H1 (cell line): ENCODE results near the gene MAP3K10. TPM values are rescaled to one million over a fixed set of nuclear protein-coding genes. Genes with fewer than 3 reads are reported as not detected.

ENCODE experiments used
- CTCF ChIA-PET: fragments of 300-600 bp; sonication (Branson Sonifier 250); formaldehyde crosslinking; loops from one replicate; lab custom pipeline; 2021; ENCODE audit not compliant: partially characterized antibody; lab: Charles Lee
- POLR2A ChIA-PET: fragments of 300-600 bp; sonication (Branson Sonifier 250); formaldehyde crosslinking; loops from one replicate; lab custom pipeline; 2021; ENCODE audit warnings: inconsistent platforms; ENCODE audit not compliant: partially characterized antibody; lab: Charles Lee
- DNase-seq, 2 experiments: peaks; one replicate each; pipeline versions ENCODE4 v3.0.0 to v3.0.0-alpha.2; 2010 to 2022; ENCODE audit warnings: low spot score in 2 of 2, low read depth in 1 of 2, mixed read lengths in 1 of 2
- FAIRE-seq: peaks from 2 replicates; lab custom pipeline; 2011; peaks lifted over from hg19 to GRCh38; lab: Jason Lieb, UNC
- H2AFZ ChIP-seq: 2 replicates; pipeline ENCODE4 v1.8.1; 2012; ENCODE audit warnings: low read length, inconsistent platforms
- H2AK5ac ChIP-seq: 2 replicates; pipeline ENCODE4 v1.6.1; 2013; ENCODE audit warnings: low read depth, low read length
- H2BK120ac ChIP-seq: replicated peaks from 2 replicates; pipeline ENCODE3; 2013; ENCODE audit warnings: low read depth, low read length, inconsistent platforms
- H2BK12ac ChIP-seq: 2 replicates; pipeline ENCODE4 v1.6.1; 2013; ENCODE audit warnings: low read depth, low read length
- H2BK15ac ChIP-seq: 2 replicates; pipeline ENCODE4 v1.6.1; 2013; ENCODE audit warnings: low read length
- H2BK20ac ChIP-seq: 2 replicates; pipeline ENCODE4 v1.6.1; 2013; ENCODE audit warnings: low read length
- H2BK5ac ChIP-seq: 2 replicates; pipeline ENCODE4 v1.6.1; 2013; ENCODE audit warnings: low read depth, low read length
- H3K14ac ChIP-seq: 2 replicates; pipeline ENCODE4 v1.6.1; 2013; ENCODE audit warnings: inconsistent platforms; ENCODE audit not compliant: insufficient read length
- H3K18ac ChIP-seq: 2 replicates; pipeline ENCODE4 v1.6.1; 2013; ENCODE audit warnings: low read length; ENCODE audit errors: extremely low read depth
- H3K23ac ChIP-seq: 2 replicates; pipeline ENCODE4 v1.6.1; 2013; ENCODE audit warnings: inconsistent platforms; ENCODE audit not compliant: insufficient read length
- H3K23me2 ChIP-seq: 2 replicates; pipeline ENCODE4 v1.6.1; 2013; ENCODE audit warnings: low read depth, low read length
- H3K27ac ChIP-seq: 2 replicates; pipeline ENCODE4 v1.6.1; 2011; ENCODE audit warnings: low read depth, low read length, inconsistent platforms
- H3K27me3 ChIP-seq, 4 experiments: replicated peaks in 1 of 4; 1 replicate in 1 of 4; 2 replicates in 3 of 4; pipeline versions ENCODE4 v1.6.1 to v1.8.1; 2011 to 2013; ENCODE audit warnings: low read length in 3 of 4, mild to moderate bottlenecking in 3 of 4, inconsistent platforms in 2 of 4, mixed read lengths in 2 of 4, moderate library complexity in 1 of 4; ENCODE audit not compliant: control insufficient read depth in 3 of 4, insufficient read depth in 3 of 4; ENCODE audit errors: extremely low read depth in 1 of 4
- H3K36me3 ChIP-seq, 4 experiments: 2 replicates each; pipeline versions ENCODE4 v1.6.1 to v1.8.1; 2011 to 2013; ENCODE audit warnings: mild to moderate bottlenecking in 4 of 4, low read length in 3 of 4, moderate library complexity in 2 of 4, control low read depth in 1 of 4, inconsistent platforms in 1 of 4; ENCODE audit not compliant: insufficient read depth in 4 of 4, control insufficient read depth in 2 of 4
- H3K4ac ChIP-seq: replicated peaks from 2 replicates; pipeline ENCODE3; 2013; ENCODE audit warnings: low read length, low read depth, mixed read lengths, inconsistent platforms; ENCODE audit not compliant: insufficient read length
- H3K4me1 ChIP-seq, 4 experiments: replicated peaks in 1 of 4; 1 replicate in 1 of 4; 2 replicates in 3 of 4; pipeline versions ENCODE4 v1.6.1 to v1.8.1; 2011 to 2013; ENCODE audit warnings: low read length in 3 of 4, inconsistent platforms in 2 of 4, mixed read lengths in 1 of 4; ENCODE audit not compliant: insufficient read depth in 4 of 4, control insufficient read depth in 3 of 4
- H3K4me2 ChIP-seq, 2 experiments: 2 replicates each; pipeline versions ENCODE4 v1.6.1 to v1.8.1; 2011 to 2013; ENCODE audit warnings: low read depth in 2 of 2, low read length in 2 of 2, control low read depth in 1 of 2, inconsistent platforms in 1 of 2, mild to moderate bottlenecking in 1 of 2; ENCODE audit not compliant: insufficient read depth in 1 of 2
- H3K4me3 ChIP-seq, 4 experiments: fragments of 200-600, 300-600 bp in 1 of 4; sonication (generic), shearing (Covaris generic), sonication (Bioruptor Twin) in 1 of 4; 2 replicates each; pipeline versions ENCODE4 v1.5.1 to v1.8.1; 2011 to 2016; ENCODE audit warnings: low read length in 4 of 4, low read depth in 3 of 4, control low read depth in 2 of 4, inconsistent platforms in 2 of 4, mild to moderate bottlenecking in 2 of 4, mixed read lengths in 1 of 4, moderate library complexity in 1 of 4; ENCODE audit not compliant: insufficient read depth in 2 of 4; ENCODE audit errors: extremely low read depth in 1 of 4
- H3K56ac ChIP-seq: replicated peaks from 2 replicates; pipeline ENCODE3; 2013; ENCODE audit warnings: low read depth, mild to moderate bottlenecking, mixed read lengths, low read length, inconsistent platforms; ENCODE audit not compliant: insufficient read length
- H3K79me1 ChIP-seq: 2 replicates; pipeline ENCODE4 v1.6.1; 2013; ENCODE audit warnings: low read depth, low read length, control low read depth
- H3K79me2 ChIP-seq, 2 experiments: 2 replicates each; pipeline versions ENCODE4 v1.6.1 to v1.8.1; 2012 to 2013; ENCODE audit warnings: low read length in 2 of 2, mild to moderate bottlenecking in 2 of 2, inconsistent platforms in 1 of 2; ENCODE audit not compliant: insufficient read depth in 2 of 2, control insufficient read depth in 1 of 2
- H3K9ac ChIP-seq, 4 experiments: replicated peaks in 1 of 4; 1 replicate in 1 of 4; 2 replicates in 3 of 4; pipeline versions ENCODE4 v1.6.1 to v1.8.1; 2011 to 2013; ENCODE audit warnings: low read depth in 3 of 4, low read length in 3 of 4, control low read depth in 2 of 4, mild to moderate bottlenecking in 2 of 4, moderate library complexity in 2 of 4, inconsistent platforms in 1 of 4; ENCODE audit errors: extremely low read depth in 1 of 4
- H3K9me3 ChIP-seq, 2 experiments: 2 replicates each; pipeline versions ENCODE4 v1.6.1 to v1.8.1; 2012 to 2013; ENCODE audit warnings: mild to moderate bottlenecking in 2 of 2, moderate library complexity in 2 of 2, control low read depth in 1 of 2, inconsistent platforms in 1 of 2, low read depth in 1 of 2, low read length in 1 of 2, mixed read lengths in 1 of 2; ENCODE audit not compliant: insufficient read depth in 2 of 2
- H4K20me1 ChIP-seq, 2 experiments: replicated peaks in 1 of 2; 2 replicates each; pipeline versions ENCODE3 to v1.8.1; 2011 to 2013; ENCODE audit warnings: inconsistent platforms in 2 of 2, low read length in 2 of 2, mild to moderate bottlenecking in 1 of 2; ENCODE audit not compliant: insufficient read depth in 2 of 2, control insufficient read depth in 1 of 2
- H4K5ac ChIP-seq: 2 replicates; pipeline ENCODE4 v1.6.1; 2013; ENCODE audit warnings: low read length, low read depth, mixed read lengths, inconsistent platforms; ENCODE audit not compliant: insufficient read length
- H4K8ac ChIP-seq: 2 replicates; pipeline ENCODE4 v1.8.0; 2013; ENCODE audit warnings: mild to moderate bottlenecking, moderate library complexity, low read length, inconsistent platforms; ENCODE audit not compliant: insufficient read depth; ENCODE audit errors: extremely low read depth
- H4K91ac ChIP-seq: replicated peaks from 2 replicates; pipeline ENCODE3; 2013; ENCODE audit warnings: low read length, mixed read lengths, inconsistent platforms; ENCODE audit not compliant: insufficient read length
- ATF2 ChIP-seq: IDR thresholded peaks from 2 replicates; pipeline ENCODE4 v1.6.1; 2012; ENCODE audit warnings: low read length, inconsistent platforms
- KDM4A ChIP-seq: IDR thresholded peaks from one replicate; pipeline ENCODE4 v1.7.1; 2012; ENCODE audit warnings: low read depth, mild to moderate bottlenecking, moderate library complexity, low read length, inconsistent platforms; ENCODE audit not compliant: severe bottlenecking
- NANOG ChIP-seq: IDR thresholded peaks from 2 replicates; pipeline ENCODE4 v1.6.1; 2011; ENCODE audit warnings: low read length, low read depth, mild to moderate bottlenecking, inconsistent platforms; ENCODE audit not compliant: insufficient read depth, poor library complexity, severe bottlenecking
- POLR2AphosphoS5 ChIP-seq: IDR thresholded peaks from 2 replicates; pipeline ENCODE4 v1.6.1; 2011; ENCODE audit warnings: low read depth, low read length
- RAD21 ChIP-seq, 2 experiments: IDR thresholded peaks in 1 of 2; conservative IDR thresholded peaks in 1 of 2; 2 replicates each; pipeline ENCODE4 v1.6.1; 2011; ENCODE audit warnings: low read depth in 2 of 2, low read length in 2 of 2, improper control_type of control experiment in 1 of 2, inconsistent platforms in 1 of 2, mild to moderate bottlenecking in 1 of 2, moderate library complexity in 1 of 2
- SIN3A ChIP-seq, 2 experiments: IDR thresholded peaks in 1 of 2; conservative IDR thresholded peaks in 1 of 2; 2 replicates each; pipeline ENCODE4 v1.6.1; 2011 to 2012; ENCODE audit warnings: low read length in 2 of 2, improper control_type of control experiment in 1 of 2, low read depth in 1 of 2, mild to moderate bottlenecking in 1 of 2
- SIX5 ChIP-seq: IDR thresholded peaks from 2 replicates; pipeline ENCODE4 v1.6.1; 2011; ENCODE audit warnings: mild to moderate bottlenecking, low read depth, low read length
- TAF7 ChIP-seq: optimal IDR thresholded peaks from 2 replicates; pipeline ENCODE3; 2011; ENCODE audit warnings: low read depth, mild to moderate bottlenecking, inconsistent platforms, low read length, moderate library complexity, borderline replicate concordance
- WGBS, 2 experiments: shearing (Covaris generic) in 1 of 2; methylation state at CpG; one replicate each; pipeline versions ENCODE4 v1.1.6 to v1.1.7; 2013 to 2015; ENCODE audit warnings: low lambda C conversion rate in 2 of 2, mixed read lengths in 2 of 2, inconsistent platforms in 1 of 2, low coverage in 1 of 2, missing lambda C conversion rate in 1 of 2; ENCODE audit not compliant: insufficient replicate concordance in 2 of 2, insufficient coverage in 1 of 2, insufficient read length in 1 of 2; ENCODE audit errors: extremely low coverage in 1 of 2, missing lambda C conversion rate in 1 of 2; 5-methylcytosine and 5-hydroxymethylcytosine counted together
- polyA plus RNA-seq, 7 experiments: library from polyadenylated mRNA; depleted of rRNA in 3 of 7; stranded (reverse) in 5 of 7; unstranded in 2 of 7; fragments of >200 nt in 5 of 7; fragments of 200-250 nt in 2 of 7; gene quantifications; 1 replicate in 5 of 7; 2 replicates in 1 of 7; 4 replicates in 1 of 7; pipeline versions ENCODE4 v1.2.1 to v1.2.3, GENCODE V29; 2011 to 2013; ENCODE audit warnings: missing spikeins in 2 of 7, mixed read lengths in 2 of 7
- total RNA-seq: library from RNA; stranded (reverse); fragmentation: NEBNext Ultra II Directional; extraction: Animal tissue kit (Norgen Biotek cat#: 25700); gene quantifications from 2 replicates; pipeline ENCODE4 v1.2.1, GENCODE V29; 2021
- TF ChIP-seq, protein P1 (sequence below): IDR thresholded peaks from 2 replicates; pipeline ENCODE4 v1.6.1; 2012; ENCODE audit warnings: inconsistent platforms

The MAP3K10 gene
- total and polyA plus RNA-seq, 2 of the 8 experiments (the other 6 are each of a cell fraction or from before 2014, with no cell fraction given) = 4.9 to 15.9 TPM

GRCh38 chr19:40219721-40220276 is 28.6 kb downstream of the MAP3K10 start:
- Histone ChIP-seq H4K8ac (no peak overlapping the region), H3K23me2 (peaks cover 7% of the 10 kb centered on the region; the same call in 1 of the 2 replicates), H3K18ac (no peak overlapping the region), H2BK15ac (no peak overlapping the region), H3K9ac (no peak overlapping the region), H3K79me1 (no peaks in the 10 kb centered on the region), H3K4ac (no peak overlapping the region), H2AFZ (no peak overlapping the region), H3K23ac (no peak overlapping the region), H3K4me3 (no peak overlapping the region), H4K91ac (no peak overlapping the region), H3K14ac (no peak overlapping the region), H4K20me1 (peaks cover 3 to 4% of the 10 kb centered on the region in 2 experiments), H3K4me2 (no peak overlapping the region), H3K79me2 (no peaks in the 10 kb centered on the region), H4K5ac (no peak overlapping the region), H3K56ac (no peak overlapping the region), H2BK20ac (no peak overlapping the region), H3K4me1 (peaks cover 0 to 13% (median 7%) of the 10 kb centered on the region in 4 experiments; a peak in 5 of 7 replicates), H3K27ac (no peak overlapping the region), H2BK120ac (no peak overlapping the region), H2BK12ac (no peak overlapping the region), H3K27me3 (peaks cover 3 to 23% (median 16%) of the 10 kb centered on the region in 4 experiments), H2AK5ac (no peak overlapping the region), H3K36me3 (no peaks in the 10 kb centered on the region), H3K9me3 (peaks cover 0 to 5% of the 10 kb centered on the region in 2 experiments; a peak in 1 of 4 replicates), H2BK5ac (no peak overlapping the region)
- FAIRE-seq = no peak
- ChIA-PET POLR2A (no interaction called here), CTCF (interaction anchor here (0.6 to 4.5 kb wide), 9 partner anchors 9 to 351 kb away, joined by 3 to 32 read pairs (median 3); no protein-coding TSS in a partner anchor)
- WGBS, 2 experiments = 63% methylated on average over 8 of the region's 8 CpGs; no CpG with 5 or more reads in 1 of the 2 experiments
- no peak for DNase-seq
- no peak for TF ChIP-seq RAD21 (IDR thresholded peaks at IDR 0.05 in 1 of 2, conservative IDR thresholded peaks at IDR 0.05 in 1 of 2; ENCODE audit: low read depth in 2 of 2, low read length in 2 of 2)
- no peak for TF ChIP-seq SIX5
- TF ChIP-seq NANOG = no peak
- no peak for TF ChIP-seq SIN3A (conservative IDR thresholded peaks at IDR 0.05 in 1 of 2, IDR thresholded peaks at IDR 0.05 in 1 of 2; ENCODE audit: low read depth in 1 of 2, low read length in 2 of 2)
- TF ChIP-seq ATF2 = no peak
- no peak for TF ChIP-seq KDM4A
- no peak for TF ChIP-seq POLR2AphosphoS5
- TF ChIP-seq, protein P1, sequence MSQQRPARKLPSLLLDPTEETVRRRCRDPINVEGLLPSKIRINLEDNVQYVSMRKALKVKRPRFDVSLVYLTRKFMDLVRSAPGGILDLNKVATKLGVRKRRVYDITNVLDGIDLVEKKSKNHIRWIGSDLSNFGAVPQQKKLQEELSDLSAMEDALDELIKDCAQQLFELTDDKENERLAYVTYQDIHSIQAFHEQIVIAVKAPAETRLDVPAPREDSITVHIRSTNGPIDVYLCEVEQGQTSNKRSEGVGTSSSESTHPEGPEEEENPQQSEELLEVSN = no peak
- no peak for TF ChIP-seq TAF7
